Mammary epithelial cell (primary cell): ENCODE results near the gene FARS2.

Experiments used
- EZH2 ChIP-seq: IDR thresholded peaks from 2 replicates; pipeline ENCODE4 v1.6.1; 2012; ENCODE audit warnings: low read length, inconsistent platforms, borderline replicate concordance
- TF ChIP-seq, protein P1 (sequence below), 2 donors: IDR thresholded peaks in 1 of 2; conservative IDR thresholded peaks in 1 of 2; 2 replicates each; pipeline ENCODE4 v1.5.1; 2011 to 2012; ENCODE audit warnings: inconsistent platforms in 2 of 2, low read length in 2 of 2, mild to moderate bottlenecking in 2 of 2, control low read depth in 1 of 2, low read depth in 1 of 2; ENCODE audit not compliant: insufficient read depth in 1 of 2; ENCODE audit errors: extremely low read depth in 1 of 2

DNA sequence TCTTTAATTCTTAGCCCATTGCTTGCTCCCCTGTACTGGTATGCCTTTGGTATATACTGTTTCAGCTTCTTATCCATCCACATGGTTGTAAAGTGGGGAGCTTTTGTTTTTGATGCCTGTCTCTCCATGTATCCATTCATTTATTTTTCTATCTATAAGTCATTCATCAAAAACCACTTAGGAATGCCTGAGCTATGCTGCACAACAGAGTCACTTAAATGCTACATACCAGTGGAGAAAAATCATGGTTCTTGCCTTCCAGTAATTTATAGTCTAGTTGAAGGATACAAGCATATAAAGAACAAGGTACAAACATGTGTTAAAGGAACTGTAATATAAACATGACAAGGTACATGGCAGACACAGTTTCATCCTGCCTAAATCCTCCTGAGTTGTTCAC lies 398.2 kb downstream of the FARS2 start:
- TF ChIP-seq, protein P1, sequence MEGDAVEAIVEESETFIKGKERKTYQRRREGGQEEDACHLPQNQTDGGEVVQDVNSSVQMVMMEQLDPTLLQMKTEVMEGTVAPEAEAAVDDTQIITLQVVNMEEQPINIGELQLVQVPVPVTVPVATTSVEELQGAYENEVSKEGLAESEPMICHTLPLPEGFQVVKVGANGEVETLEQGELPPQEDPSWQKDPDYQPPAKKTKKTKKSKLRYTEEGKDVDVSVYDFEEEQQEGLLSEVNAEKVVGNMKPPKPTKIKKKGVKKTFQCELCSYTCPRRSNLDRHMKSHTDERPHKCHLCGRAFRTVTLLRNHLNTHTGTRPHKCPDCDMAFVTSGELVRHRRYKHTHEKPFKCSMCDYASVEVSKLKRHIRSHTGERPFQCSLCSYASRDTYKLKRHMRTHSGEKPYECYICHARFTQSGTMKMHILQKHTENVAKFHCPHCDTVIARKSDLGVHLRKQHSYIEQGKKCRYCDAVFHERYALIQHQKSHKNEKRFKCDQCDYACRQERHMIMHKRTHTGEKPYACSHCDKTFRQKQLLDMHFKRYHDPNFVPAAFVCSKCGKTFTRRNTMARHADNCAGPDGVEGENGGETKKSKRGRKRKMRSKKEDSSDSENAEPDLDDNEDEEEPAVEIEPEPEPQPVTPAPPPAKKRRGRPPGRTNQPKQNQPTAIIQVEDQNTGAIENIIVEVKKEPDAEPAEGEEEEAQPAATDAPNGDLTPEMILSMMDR (conservative IDR thresholded peaks at IDR 0.05 in 1 of 2, IDR thresholded peaks at IDR 0.05 in 1 of 2; ENCODE audit: extremely low read depth in 1 of 2, insufficient read depth in 1 of 2, low read depth in 1 of 2, low read length in 2 of 2) = no peak
- no peak for TF ChIP-seq EZH2
